Endodermal cell (in vitro differentiated cells): Measurements from ENCODE around the gene CLCN2. TPM values are rescaled to one million over a fixed set of nuclear protein-coding genes. Genes with fewer than 3 reads are reported as not detected.

Experiments
- DNase-seq: peaks from one replicate; pipeline ENCODE4 v3.0.0-alpha.2; 2017
- H3K27ac ChIP-seq: 2 replicates; pipeline ENCODE4 v1.5.1; 2013; ENCODE audit warnings: mild to moderate bottlenecking, low read depth, low read length, moderate library complexity
- H3K27me3 ChIP-seq: 2 replicates; pipeline ENCODE4 v1.6.1; 2013; ENCODE audit warnings: mild to moderate bottlenecking, low read length, moderate library complexity; ENCODE audit not compliant: insufficient read depth, control insufficient read depth, poor library complexity, severe bottlenecking
- H3K36me3 ChIP-seq: 2 replicates; pipeline ENCODE4 v1.7.0; 2013; ENCODE audit warnings: mild to moderate bottlenecking, low read length, moderate library complexity; ENCODE audit not compliant: control insufficient read depth, insufficient read depth
- H3K4me1 ChIP-seq: one replicate; pipeline ENCODE4 v1.7.0; 2013; ENCODE audit warnings: low read length; ENCODE audit not compliant: control insufficient read depth, insufficient read depth
- H3K4me3 ChIP-seq: 2 replicates; pipeline ENCODE4 v1.5.1; 2013; ENCODE audit warnings: mild to moderate bottlenecking, low read length, moderate library complexity
- H3K9ac ChIP-seq: 2 replicates; pipeline ENCODE4 v1.6.1; 2013; ENCODE audit warnings: mild to moderate bottlenecking, low read length, moderate library complexity; ENCODE audit not compliant: poor library complexity, severe bottlenecking; ENCODE audit errors: extremely low read depth
- H3K9me3 ChIP-seq: 2 replicates; pipeline ENCODE4 v1.6.1; 2013; ENCODE audit warnings: mild to moderate bottlenecking, low read length, moderate library complexity; ENCODE audit not compliant: control insufficient read depth
- H3K27ac Mint-ChIP-seq: 2 replicates; pipeline ENCODE4 v1.8.0; 2020; ENCODE audit warnings: mixed read lengths
- H3K27me3 Mint-ChIP-seq: 2 replicates; pipeline ENCODE4 v1.8.0; 2021; ENCODE audit warnings: mild to moderate bottlenecking, mixed read lengths; ENCODE audit not compliant: insufficient read depth
- H3K36me3 Mint-ChIP-seq: 2 replicates; pipeline ENCODE4 v1.8.0; 2020; ENCODE audit warnings: low read depth, mixed read lengths
- H3K4me1 Mint-ChIP-seq: 2 replicates; pipeline ENCODE4 v1.8.0; 2020; ENCODE audit warnings: mixed read lengths
- H3K4me3 Mint-ChIP-seq: 2 replicates; pipeline ENCODE4 v1.8.0; 2020; ENCODE audit warnings: mild to moderate bottlenecking, moderate library complexity, mixed read lengths
- H3K9me3 Mint-ChIP-seq: 2 replicates; pipeline ENCODE4 v1.8.0; 2020; ENCODE audit warnings: mild to moderate bottlenecking, mixed read lengths
- CTCF ChIP-seq: fragments of 200-600 bp; sonication (generic); conservative IDR thresholded peaks from 2 replicates; pipeline ENCODE4 v1.5.0; 2021; ENCODE audit warnings: antibody characterized with exemption, mild to moderate bottlenecking
- WGBS, 2 experiments: methylation state at CpG; one replicate each; pipeline versions ENCODE4 v1.1.5 to v1.1.7; 2013; ENCODE audit warnings: missing lambda C conversion rate in 2 of 2, mixed read lengths in 1 of 2; ENCODE audit not compliant: insufficient coverage in 1 of 2, insufficient read length in 1 of 2; 5-methylcytosine and 5-hydroxymethylcytosine counted together
- total RNA-seq, 2 donors: library from RNA; stranded (reverse); fragmentation: NEBNext Ultra II Directional in 1 of 2; extraction: Animal tissue kit (Norgen Biotek cat#: 25700) in 1 of 2; gene quantifications; 2 replicates in 1 of 2; 3 replicates in 1 of 2; pipeline ENCODE4 v1.2.1, GENCODE V29; 2021

The CLCN2 gene
- total RNA-seq, 2 donors from 2014 or later: 32.4 to 38.4 TPM

DNA sequence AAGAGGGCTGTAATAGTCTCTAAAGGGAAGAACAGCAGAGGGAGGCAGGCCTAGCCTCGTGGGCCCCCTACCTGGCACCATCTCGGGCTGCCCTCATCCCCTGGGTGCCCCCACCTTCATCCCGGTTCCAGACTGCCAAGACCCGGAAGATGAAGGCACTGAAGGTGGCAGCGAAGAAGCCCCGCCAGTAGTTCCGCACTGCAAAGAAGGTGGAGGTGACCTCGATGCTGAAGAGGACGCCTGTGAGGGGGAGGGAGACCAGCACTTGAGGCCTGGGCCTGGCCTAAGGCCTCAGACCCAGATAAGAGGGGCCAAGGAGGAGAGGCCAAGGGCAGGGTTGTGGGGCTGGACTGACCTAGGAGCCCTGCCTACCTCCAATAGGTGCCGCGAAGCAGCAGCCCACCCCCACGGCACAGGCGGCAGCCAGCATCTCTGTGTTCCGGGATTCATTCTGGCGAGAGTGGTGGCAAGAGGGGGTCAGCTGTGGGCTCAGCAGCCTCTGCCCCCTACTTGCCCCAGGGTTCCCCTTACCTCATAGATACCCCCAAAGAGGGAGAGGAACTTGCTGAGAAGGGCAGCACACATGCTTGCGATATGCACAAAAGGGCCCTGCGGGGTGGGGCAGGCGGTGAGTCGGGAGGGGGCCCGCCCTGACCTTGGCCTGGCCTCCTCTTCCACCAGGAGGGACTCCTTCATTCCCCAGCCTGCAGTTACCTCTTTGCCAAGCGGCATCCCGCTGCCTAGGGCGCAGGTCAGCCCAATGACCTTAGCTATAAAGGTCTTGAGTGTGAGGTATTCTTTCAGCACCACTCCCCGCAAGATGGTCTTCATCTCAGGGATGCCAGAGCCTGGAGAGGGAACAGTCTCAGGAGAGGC lies 3.9 kb downstream of the CLCN2 start:
- peaks cover 2% of the 10 kb centered on the region for H3K27me3 Mint-ChIP-seq
- H3K27ac ChIP-seq: no peak overlapping the region
- no peak overlapping the region for H3K4me3 ChIP-seq
- H3K9me3 Mint-ChIP-seq: no peaks in the 10 kb centered on the region
- no peak overlapping the region for H3K4me3 Mint-ChIP-seq
- no peaks in the 10 kb centered on the region for H3K27me3 ChIP-seq
- no peak overlapping the region for H3K27ac Mint-ChIP-seq
- TF ChIP-seq CTCF: no peak
- peaks cover 24% of the 10 kb centered on the region for H3K4me1 Mint-ChIP-seq
- no peak overlapping the region for H3K9ac ChIP-seq
- H3K9me3 ChIP-seq: no peaks in the 10 kb centered on the region
- 95% methylated on average over 10 to 24 of the region's 24 CpGs for WGBS, 2 experiments
- DNase-seq: no peak
- peaks cover 26% of the 10 kb centered on the region for H3K36me3 Mint-ChIP-seq
- H3K36me3 ChIP-seq: peaks cover 52% of the 10 kb centered on the region
- peaks cover 3% of the 10 kb centered on the region for H3K4me1 ChIP-seq

DNA sequence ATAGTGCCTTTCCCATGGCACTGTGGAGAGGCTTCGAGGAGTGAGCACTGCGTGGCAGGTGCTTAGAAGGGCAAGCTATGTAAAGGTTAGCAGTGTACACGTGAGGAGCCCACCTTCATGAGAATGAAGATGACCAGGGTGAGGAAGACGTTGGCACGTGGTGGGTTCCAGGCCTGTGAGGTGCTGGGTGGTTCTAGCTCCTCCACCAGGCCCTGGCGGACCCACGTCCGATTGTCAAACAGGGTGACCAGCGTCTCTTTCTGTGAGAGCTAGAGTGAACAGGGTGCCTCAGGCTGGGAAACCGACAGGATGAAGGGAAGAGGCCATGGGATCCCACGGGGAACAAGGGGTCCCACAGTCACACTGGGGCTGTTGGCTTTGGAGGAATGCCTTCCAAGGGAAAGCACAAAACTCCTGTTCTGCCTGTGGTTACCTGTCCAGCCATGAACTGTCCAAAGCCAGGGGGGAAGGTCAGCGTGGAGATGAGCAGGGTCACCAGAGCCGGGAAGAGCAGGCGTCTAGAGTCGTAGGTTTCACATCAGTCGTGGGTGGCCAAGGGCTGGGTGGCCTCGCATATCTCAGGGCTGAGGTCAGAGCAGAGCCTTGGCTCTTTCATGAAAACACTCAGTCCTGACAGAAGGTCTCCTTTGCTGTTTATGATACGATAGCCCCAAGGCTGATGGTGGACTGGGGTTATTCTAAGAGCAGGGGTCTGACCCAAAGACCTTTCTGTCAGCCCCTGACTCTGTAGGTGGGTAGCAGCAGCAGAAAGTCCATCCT lies 6.0 kb downstream of the CLCN2 start:
- H3K27ac ChIP-seq: no peak overlapping the region
- Mint-ChIP-seq H3K4me3 (no peak overlapping the region), H3K27me3 (no peaks in the 10 kb centered on the region), H3K4me1 (peaks cover 34% of the 10 kb centered on the region), H3K27ac (peak overlapping the region; percentile 40), H3K36me3 (peaks cover 40% of the 10 kb centered on the region), H3K9me3 (no peaks in the 10 kb centered on the region)
- peaks cover 57% of the 10 kb centered on the region for H3K36me3 ChIP-seq
- WGBS, 2 experiments: 92 to 93% methylated on average over 15 to 18 of the region's 18 CpGs
- no peaks in the 10 kb centered on the region for H3K9me3 ChIP-seq
- peaks cover 12% of the 10 kb centered on the region for H3K4me1 ChIP-seq
- no peak overlapping the region for H3K4me3 ChIP-seq
- no peaks in the 10 kb centered on the region for H3K27me3 ChIP-seq
- no peak overlapping the region for H3K9ac ChIP-seq
- no peak for DNase-seq
- TF ChIP-seq CTCF: no peak

DNA sequence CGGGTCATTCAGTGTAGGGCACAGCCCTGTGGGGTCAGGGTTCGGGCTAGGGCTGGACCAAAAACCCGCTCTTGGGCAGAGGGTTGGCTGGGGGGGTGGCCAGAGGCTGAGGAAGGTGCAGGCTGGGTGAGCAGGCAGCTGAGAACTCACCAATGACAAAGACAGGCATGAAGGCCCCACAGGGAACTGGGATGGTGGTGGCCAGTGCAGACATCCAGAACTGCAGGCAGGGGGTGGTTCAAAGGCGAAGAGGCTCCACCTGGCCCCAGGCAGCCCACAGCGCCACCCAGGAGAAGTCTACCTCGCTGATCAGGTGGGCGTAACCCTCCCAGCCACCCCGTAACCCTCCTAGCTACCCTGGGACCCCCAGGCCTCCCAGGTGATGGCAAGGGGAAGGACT lies 6.7 kb downstream of the CLCN2 start:
- Mint-ChIP-seq H3K4me3 (no peak overlapping the region), H3K36me3 (peaks cover 45% of the 10 kb centered on the region), H3K4me1 (peaks cover 30% of the 10 kb centered on the region), H3K27me3 (no peaks in the 10 kb centered on the region), H3K27ac (no peak overlapping the region), H3K9me3 (no peaks in the 10 kb centered on the region)
- TF ChIP-seq CTCF: no peak
- no peak for DNase-seq
- H3K9ac ChIP-seq: no peak overlapping the region
- H3K4me3 ChIP-seq: no peak overlapping the region
- peaks cover 63% of the 10 kb centered on the region for H3K36me3 ChIP-seq
- H3K9me3 ChIP-seq: no peaks in the 10 kb centered on the region
- H3K4me1 ChIP-seq: peaks cover 12% of the 10 kb centered on the region
- no peak overlapping the region for H3K27ac ChIP-seq
- WGBS, 2 experiments: 86 to 90% methylated on average over 2 to 8 of the region's 8 CpGs
- no peaks in the 10 kb centered on the region for H3K27me3 ChIP-seq
